Measurements from ENCODE around the gene WDR53. TPM values are rescaled to one million over a fixed set of nuclear protein-coding genes. Genes with fewer than 3 reads are reported as not detected.

Gene WDR53
- total and polyA plus RNA-seq, 12 donors: 5.8 to 14.7 (median 8.2) TPM

Other genes starting within 250 kb of the WDR53 start
- 1 to 10 TPM in 1 of 10 donors, not detected in 9; 1.9 TPM for gene TM4SF19, start 230.2 kb downstream of the WDR53 start, total RNA-seq
- under 1 TPM in 1 of 2 donors, not detected in 1; 0.10 TPM for gene TM4SF19, start 230.2 kb downstream of the WDR53 start, polyA plus RNA-seq
- 10 to 100 TPM; 25.2 to 41.7 (median 32.5) TPM for gene UBXN7, start 136.1 kb downstream of the WDR53 start, total RNA-seq
- gene UBXN7, start 136.1 kb downstream of the WDR53 start, polyA plus RNA-seq: 10 to 100 TPM in 1 of 2 donors, 1 to 10 TPM in 1; 2.0 to 14.5 TPM
- gene RNF168, start 64.8 kb downstream of the WDR53 start, total RNA-seq: 10 to 100 TPM; 16.0 to 32.8 (median 21.1) TPM
- 10 to 100 TPM in 1 of 2 donors, 1 to 10 TPM in 1; 6.4 to 11.4 TPM for gene RNF168, start 64.8 kb downstream of the WDR53 start, polyA plus RNA-seq
- 100 to 1,000 TPM in 2 of 10 donors, 10 to 100 TPM in 8; 18.7 to 143 (median 58.8) TPM for gene SMCO1, start 53.2 kb downstream of the WDR53 start, total RNA-seq
- gene SMCO1, start 53.2 kb downstream of the WDR53 start, polyA plus RNA-seq: 10 to 100 TPM in 1 of 2 donors, 1 to 10 TPM in 1; 3.2 to 88.8 TPM
- gene FBXO45, start 106 bp upstream of the WDR53 start, total RNA-seq: 10 to 100 TPM in 1 of 10 donors, 1 to 10 TPM in 9; 4.4 to 10.2 (median 5.9) TPM
- gene FBXO45, start 106 bp upstream of the WDR53 start, polyA plus RNA-seq: 1 to 10 TPM; 2.0 to 4.8 TPM
- 10 to 100 TPM in 1 of 10 donors, 1 to 10 TPM in 9; 1.1 to 11.7 (median 3.0) TPM for gene NRROS, start 71.1 kb upstream of the WDR53 start, total RNA-seq
- gene NRROS, start 71.1 kb upstream of the WDR53 start, polyA plus RNA-seq: 1 to 10 TPM; 2.5 to 2.7 TPM
- 1 to 10 TPM in 3 of 10 donors, under 1 TPM in 7; 0.55 to 2.3 (median 0.84) TPM for gene CEP19, start 143.7 kb upstream of the WDR53 start, total RNA-seq
- gene CEP19, start 143.7 kb upstream of the WDR53 start, polyA plus RNA-seq: 1 to 10 TPM in 1 of 2 donors, under 1 TPM in 1; 0.68 to 1.0 TPM
- 10 to 100 TPM; 13.9 to 21.9 (median 16.6) TPM for gene PIGX, start 143.8 kb upstream of the WDR53 start, total RNA-seq
- 1 to 10 TPM; 8.3 to 9.8 TPM for gene PIGX, start 143.8 kb upstream of the WDR53 start, polyA plus RNA-seq
- 10 to 100 TPM; 44.0 to 62.2 (median 54.7) TPM for gene PAK2, start 171.3 kb upstream of the WDR53 start, total RNA-seq
- gene PAK2, start 171.3 kb upstream of the WDR53 start, polyA plus RNA-seq: 10 to 100 TPM; 14.5 to 23.0 TPM

Data from heart right ventricle (tissue), 12 donors.